GM12874 (cell line): ENCODE results near the gene ST3GAL5.

Experiments used
- CTCF ChIP-seq: IDR thresholded peaks from 2 replicates; pipeline ENCODE4 v1.5.1; 2011; ENCODE audit warnings: low read depth, mild to moderate bottlenecking, control low read depth, low read length, moderate library complexity; ENCODE audit not compliant: insufficient read depth

Gene ST3GAL5

GRCh38 chr2:85828725-85829124 lies 60.1 kb downstream of the ST3GAL5 start:
- TF ChIP-seq CTCF: no peak

- no peak for TF ChIP-seq CTCF
Measured at GRCh38 chr2:85827879-85828569, 60.8 kb downstream of the ST3GAL5 start.

GRCh38 chr2:85826990-85827878 lies 61.6 kb downstream of the ST3GAL5 start:
- TF ChIP-seq CTCF: peak; percentile 85

- TF ChIP-seq CTCF: no peak
Measured at GRCh38 chr2:85823951-85824350, 64.8 kb downstream of the ST3GAL5 start.

GRCh38 chr2:85822766-85823165 lies 66.0 kb downstream of the ST3GAL5 start:
- TF ChIP-seq CTCF: no peak

GRCh38 chr2:85819811-85820510 lies 68.8 kb downstream of the ST3GAL5 start:
- no peak for TF ChIP-seq CTCF
